ENCODE data around the gene RAPGEF5.

DNA sequence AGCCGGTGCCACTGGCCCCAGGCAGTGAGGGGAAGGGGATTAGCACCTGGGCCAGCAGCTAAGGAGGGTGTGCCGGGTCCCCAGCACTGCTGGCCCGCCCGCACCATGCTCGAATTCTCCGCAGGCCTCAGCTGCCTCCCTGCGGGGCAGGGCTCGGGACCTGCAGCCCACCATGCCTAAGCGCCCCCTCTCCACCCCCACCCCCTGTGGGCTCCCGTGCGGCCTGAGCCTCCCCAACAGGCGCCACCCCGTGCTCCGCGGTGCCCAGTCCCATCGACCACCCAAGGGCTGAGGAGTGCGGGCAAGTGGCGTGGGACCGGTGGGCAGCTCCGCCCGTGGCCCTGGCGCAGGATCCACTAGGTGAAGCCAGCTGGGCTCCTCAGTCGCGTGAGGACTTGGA, 266.4 kb downstream of the RAPGEF5 start:
- TF ChIP-seq EZH2 (IDR thresholded peaks at IDR 0.05; ENCODE audit: insufficient read depth, poor library complexity, severe bottlenecking): no peak
- TF ChIP-seq EZH2phosphoT487 (IDR thresholded peaks at IDR 0.05; ENCODE audit: insufficient read depth, low read depth): no peak
